Left ventricle myocardium inferior (tissue), 1 donor: ENCODE data around the gene PLEKHG7. TPM values are rescaled to one million over a fixed set of nuclear protein-coding genes. Genes with fewer than 3 reads are reported as not detected.

ENCODE experiments used
- DNase-seq: peaks from one replicate; pipeline ENCODE4 v3.0.0-alpha.2; 2020
- H3K27ac ChIP-seq: fragments of 200-600 bp; replicated peaks from 2 replicates; pipeline ENCODE4 v1.8.0; 2021
- H3K27me3 ChIP-seq: fragments of 200-600 bp; 2 replicates; pipeline ENCODE4 v1.8.0; 2021; ENCODE audit warnings: low read depth
- H3K36me3 ChIP-seq: fragments of 200-600 bp; 2 replicates; pipeline ENCODE4 v1.8.0; 2021
- H3K4me1 ChIP-seq: fragments of 200-600 bp; 2 replicates; pipeline ENCODE4 v1.8.0; 2021
- H3K4me3 ChIP-seq: fragments of 200-600 bp; 2 replicates; pipeline ENCODE4 v1.8.0; 2021; ENCODE audit warnings: mild to moderate bottlenecking, moderate library complexity
- H3K9me3 ChIP-seq: fragments of 200-600 bp; replicated peaks from 2 replicates; pipeline ENCODE4 v1.8.0; 2021
- intact Hi-C: fragments of 100-400 bp; cut with micrococcal nuclease; formaldehyde crosslinking; loops from one replicate; pipeline ENCODE4 v1.11.0; 2022
- total RNA-seq: library from RNA; stranded (reverse); fragmentation: NEBNext Ultra II Directional; extraction: Animal tissue kit (Norgen Biotek cat#: 25700); gene quantifications from one replicate; pipeline ENCODE4 v1.2.1, GENCODE V29; 2021
- TF ChIP-seq, protein P1 (sequence below): fragments of 200-600 bp; IDR thresholded peaks from 2 replicates; pipeline ENCODE4 v1.8.0; 2021; ENCODE audit warnings: antibody characterized with exemption, mild to moderate bottlenecking, borderline replicate concordance
- donor health status: DM: no; HTN: yes; CAD: no; lungs with severe emphysema.

The PLEKHG7 gene
- total RNA-seq, 1 donor from 2014 or later, result not detected

DNA sequence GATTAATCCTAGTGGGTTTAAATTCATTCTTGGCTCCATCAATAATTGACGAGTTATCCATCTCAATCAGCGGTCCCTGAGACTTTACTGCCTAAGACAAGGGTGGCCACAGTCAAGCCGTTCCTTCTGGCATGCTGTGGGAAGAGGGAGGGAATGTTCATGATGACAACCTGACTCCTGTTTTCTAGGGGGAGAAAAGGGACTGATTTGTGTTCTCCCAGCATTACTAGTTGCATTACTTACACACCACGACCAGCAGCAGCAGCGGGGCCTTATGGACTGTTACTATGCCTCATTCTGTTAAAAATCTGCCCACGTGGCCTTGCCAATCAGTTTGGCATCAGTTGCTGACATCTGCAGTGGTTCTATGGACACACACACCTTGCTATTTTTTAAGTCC, 29.9 kb downstream of the PLEKHG7 start:
- intact Hi-C loops, result no loop called here
- DNase-seq, result no peak
- TF ChIP-seq, protein P1, sequence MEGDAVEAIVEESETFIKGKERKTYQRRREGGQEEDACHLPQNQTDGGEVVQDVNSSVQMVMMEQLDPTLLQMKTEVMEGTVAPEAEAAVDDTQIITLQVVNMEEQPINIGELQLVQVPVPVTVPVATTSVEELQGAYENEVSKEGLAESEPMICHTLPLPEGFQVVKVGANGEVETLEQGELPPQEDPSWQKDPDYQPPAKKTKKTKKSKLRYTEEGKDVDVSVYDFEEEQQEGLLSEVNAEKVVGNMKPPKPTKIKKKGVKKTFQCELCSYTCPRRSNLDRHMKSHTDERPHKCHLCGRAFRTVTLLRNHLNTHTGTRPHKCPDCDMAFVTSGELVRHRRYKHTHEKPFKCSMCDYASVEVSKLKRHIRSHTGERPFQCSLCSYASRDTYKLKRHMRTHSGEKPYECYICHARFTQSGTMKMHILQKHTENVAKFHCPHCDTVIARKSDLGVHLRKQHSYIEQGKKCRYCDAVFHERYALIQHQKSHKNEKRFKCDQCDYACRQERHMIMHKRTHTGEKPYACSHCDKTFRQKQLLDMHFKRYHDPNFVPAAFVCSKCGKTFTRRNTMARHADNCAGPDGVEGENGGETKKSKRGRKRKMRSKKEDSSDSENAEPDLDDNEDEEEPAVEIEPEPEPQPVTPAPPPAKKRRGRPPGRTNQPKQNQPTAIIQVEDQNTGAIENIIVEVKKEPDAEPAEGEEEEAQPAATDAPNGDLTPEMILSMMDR, result no peak
- Histone ChIP-seq H3K27ac (no peak overlapping the region), H3K9me3 (no peaks in the 10 kb centered on the region), H3K27me3 (no peaks in the 10 kb centered on the region), H3K36me3 (no peaks in the 10 kb centered on the region), H3K4me3 (no peak overlapping the region), H3K4me1 (peaks cover 7% of the 10 kb centered on the region)

DNA sequence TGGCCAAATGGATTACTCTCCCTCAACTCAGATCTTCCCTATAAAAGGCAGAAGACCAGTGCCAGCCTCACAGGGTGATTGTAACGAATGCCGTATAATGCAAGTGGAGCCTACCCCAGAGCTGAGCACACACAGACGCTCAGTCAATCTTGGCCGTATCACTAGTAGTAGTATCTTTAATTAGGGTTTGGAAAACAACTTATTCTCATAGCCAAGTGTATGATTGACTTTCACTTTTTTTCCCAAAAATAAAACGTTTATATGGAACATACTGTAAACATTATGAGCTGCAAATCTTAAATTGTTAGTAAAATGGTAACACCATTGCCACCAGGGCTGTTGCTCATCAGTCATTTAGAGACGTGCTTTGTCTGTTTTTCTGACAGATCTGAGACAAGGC, 30.4 kb downstream of the PLEKHG7 start:
- H3K9me3 ChIP-seq, result no peaks in the 10 kb centered on the region
- H3K4me3 ChIP-seq, result no peak overlapping the region
- DNase-seq, result no peak
- intact Hi-C loops, result no loop called here
- H3K27me3 ChIP-seq, result no peaks in the 10 kb centered on the region
- H3K4me1 ChIP-seq, result peaks cover 7% of the 10 kb centered on the region
- TF ChIP-seq, protein P1, result no peak
- no peaks in the 10 kb centered on the region for H3K36me3 ChIP-seq
- no peak overlapping the region for H3K27ac ChIP-seq

DNA sequence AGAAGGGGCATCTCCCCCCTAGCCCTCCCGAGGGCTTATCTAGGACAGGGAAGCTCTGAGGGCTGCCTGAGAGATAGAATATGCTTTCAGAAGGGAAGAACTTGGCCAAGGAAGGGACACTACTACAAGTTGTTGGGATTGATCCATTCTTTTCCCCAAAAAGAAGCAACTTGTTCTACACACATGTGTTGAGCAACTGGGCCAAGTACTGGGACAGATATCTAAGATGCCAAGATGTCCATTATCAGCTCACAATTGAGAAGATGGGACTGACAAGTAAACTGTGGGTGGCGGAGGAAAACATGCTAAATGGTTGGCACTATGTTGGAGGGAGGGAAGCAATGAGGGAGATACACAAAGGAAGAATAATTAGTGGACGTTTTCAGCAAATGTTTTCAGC, 30.9 kb downstream of the PLEKHG7 start:
- Histone ChIP-seq H3K4me1 (peaks cover 7% of the 10 kb centered on the region), H3K36me3 (no peaks in the 10 kb centered on the region), H3K9me3 (no peaks in the 10 kb centered on the region), H3K27ac (no peak overlapping the region), H3K27me3 (no peaks in the 10 kb centered on the region), H3K4me3 (no peak overlapping the region)
- no peak for DNase-seq
- intact Hi-C loops, result no loop called here
- TF ChIP-seq, protein P1, result no peak

DNA sequence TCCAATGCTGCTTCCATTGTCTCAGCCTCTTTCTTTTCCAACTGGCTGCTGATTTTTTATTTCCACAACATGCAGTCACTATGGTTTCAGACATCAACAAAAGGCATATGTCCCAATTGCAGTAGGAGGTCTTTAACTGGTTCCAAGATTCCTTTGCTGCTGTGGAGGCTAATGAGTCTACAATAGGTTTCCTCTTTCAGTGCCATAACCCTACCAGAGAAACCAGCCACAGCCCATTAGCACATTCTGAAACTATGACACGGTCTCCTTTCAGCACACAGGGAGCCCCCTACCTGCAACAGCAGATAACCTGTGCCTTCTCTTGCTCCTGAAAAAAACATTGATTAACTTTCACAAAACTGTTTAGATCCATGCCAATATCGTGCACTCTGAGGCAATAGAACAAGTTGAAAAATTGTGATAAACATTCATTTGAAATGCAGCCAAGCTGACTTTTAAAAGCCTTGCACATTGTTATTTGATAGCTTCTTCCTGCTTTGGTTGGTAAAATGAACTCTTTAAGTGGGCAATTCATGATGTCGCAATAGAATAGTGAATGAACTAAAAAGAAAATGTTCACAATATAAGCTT, 32.4 kb downstream of the PLEKHG7 start:
- H3K27me3 ChIP-seq, result no peaks in the 10 kb centered on the region
- peaks cover 7% of the 10 kb centered on the region for H3K4me1 ChIP-seq
- H3K27ac ChIP-seq, result no peak overlapping the region
- DNase-seq, result no peak
- intact Hi-C loops, result no loop called here
- H3K9me3 ChIP-seq, result no peaks in the 10 kb centered on the region
- no peaks in the 10 kb centered on the region for H3K36me3 ChIP-seq
- no peak overlapping the region for H3K4me3 ChIP-seq
- TF ChIP-seq, protein P1, result peak; percentile 14

DNA sequence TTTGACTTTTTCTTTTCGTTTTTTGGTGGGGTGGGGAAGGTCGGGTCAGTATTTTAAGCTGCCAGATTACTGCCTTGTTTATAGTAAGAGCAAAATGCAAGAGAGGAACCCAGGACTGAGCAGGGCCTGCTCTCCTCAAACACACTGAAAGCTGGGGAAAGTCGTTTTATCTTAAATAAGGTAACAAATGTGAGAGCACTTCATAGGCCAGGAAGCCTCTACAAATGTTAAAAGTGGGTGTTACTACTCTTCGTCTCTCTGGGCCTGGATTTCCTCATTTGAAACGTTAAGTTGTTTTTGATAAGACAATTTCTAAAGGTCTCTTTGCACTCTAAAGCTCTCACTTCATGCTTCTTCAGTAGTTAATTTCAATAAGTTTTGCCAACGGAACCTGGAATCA, 33.8 kb downstream of the PLEKHG7 start:
- no peaks in the 10 kb centered on the region for H3K9me3 ChIP-seq
- H3K27ac ChIP-seq, result no peak overlapping the region
- no peaks in the 10 kb centered on the region for H3K36me3 ChIP-seq
- intact Hi-C loops, result no loop called here
- H3K4me1 ChIP-seq, result peaks cover 7% of the 10 kb centered on the region
- H3K4me3 ChIP-seq, result no peak overlapping the region
- DNase-seq, result no peak
- TF ChIP-seq, protein P1, result no peak
- no peaks in the 10 kb centered on the region for H3K27me3 ChIP-seq
